Measurements from ENCODE around the gene RUBCNL.
"Not testable (repeated sequence)": the region's sequence is repeated elsewhere in the genome, so short reads cannot be mapped to it uniquely, and the experiment has no call there.

Gene RUBCNL

GRCh38 chr13:46373623-46374022, 13.4 kb downstream of the RUBCNL start:
- no peak for DNase-seq

DNA sequence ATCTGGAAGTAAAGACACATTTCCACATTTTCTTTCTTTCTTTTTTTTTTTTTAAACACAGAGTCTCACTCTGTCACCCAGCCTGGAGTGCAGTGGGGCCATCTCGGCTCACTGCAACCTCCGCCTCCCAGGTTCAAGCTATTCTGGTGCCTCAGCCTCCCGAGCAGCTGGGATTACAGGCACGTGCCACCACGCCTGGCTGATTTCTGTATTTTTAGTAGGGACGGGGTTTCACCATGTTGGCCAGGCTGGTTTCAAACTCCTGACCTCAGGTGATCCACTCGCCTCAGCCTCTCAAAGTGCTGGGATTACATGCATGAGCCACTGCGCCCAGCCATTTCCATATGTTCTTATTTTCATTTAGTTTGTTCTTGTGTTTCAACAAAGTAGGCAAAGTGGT, 14.1 kb downstream of the RUBCNL start:
- DNase-seq: not testable (repeated sequence)

DNA sequence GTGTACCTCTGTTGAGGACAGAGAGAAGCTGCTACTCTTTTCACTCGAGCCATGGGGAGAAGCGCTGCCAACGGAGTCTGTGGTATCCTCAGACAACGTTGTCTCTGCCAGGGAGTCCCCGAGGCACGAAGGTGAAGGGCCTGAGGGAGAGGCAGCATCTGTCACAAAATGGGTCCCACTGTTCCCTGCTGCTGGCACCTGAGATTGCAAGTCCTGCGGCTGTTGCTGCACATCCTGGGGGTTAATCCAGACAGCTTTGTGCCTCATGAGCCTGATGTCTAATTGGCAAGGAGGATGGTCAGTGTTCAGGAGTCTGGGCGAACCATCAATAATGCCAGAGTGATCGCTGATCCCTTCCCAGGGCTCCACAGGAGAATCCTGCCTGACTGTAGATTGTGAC, 15.0 kb downstream of the RUBCNL start:
- no peak for DNase-seq

DNA sequence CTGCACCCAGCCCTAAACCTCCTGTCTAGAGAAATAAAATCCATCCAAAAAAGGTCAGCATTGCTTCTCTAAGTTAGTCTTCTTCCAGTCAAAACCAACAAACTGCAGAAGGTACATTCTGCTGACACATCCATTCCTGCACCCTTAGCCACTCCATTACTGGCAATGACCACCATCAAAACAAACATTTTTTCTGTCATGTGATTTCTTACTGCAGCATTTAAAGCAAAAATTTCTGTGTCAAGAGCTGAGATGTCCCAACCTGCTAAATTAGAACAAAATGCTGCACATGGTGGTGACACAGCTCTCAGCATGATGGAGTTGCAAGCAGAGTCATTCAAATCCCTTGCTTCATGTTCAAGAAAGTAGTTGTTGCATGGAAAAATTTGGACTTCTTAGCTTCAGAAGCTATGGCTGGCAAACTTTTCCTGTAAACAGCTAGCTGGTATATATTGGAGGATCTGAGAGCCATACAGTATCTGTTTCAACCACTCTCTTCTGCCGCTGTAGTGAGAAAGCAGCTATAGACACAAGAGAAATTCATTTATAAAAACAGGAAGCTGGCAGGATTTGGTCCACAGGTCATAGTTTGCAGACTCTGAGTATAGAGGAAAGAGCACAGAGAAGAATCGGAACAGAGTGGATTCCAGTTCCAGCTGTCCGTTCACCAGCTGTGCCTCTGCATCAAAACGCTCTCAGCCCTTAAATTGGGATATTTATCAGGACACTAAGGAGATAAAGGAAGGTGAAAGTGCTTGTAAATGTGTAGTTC, 17.4 kb downstream of the RUBCNL start:
- no peak for DNase-seq

DNA sequence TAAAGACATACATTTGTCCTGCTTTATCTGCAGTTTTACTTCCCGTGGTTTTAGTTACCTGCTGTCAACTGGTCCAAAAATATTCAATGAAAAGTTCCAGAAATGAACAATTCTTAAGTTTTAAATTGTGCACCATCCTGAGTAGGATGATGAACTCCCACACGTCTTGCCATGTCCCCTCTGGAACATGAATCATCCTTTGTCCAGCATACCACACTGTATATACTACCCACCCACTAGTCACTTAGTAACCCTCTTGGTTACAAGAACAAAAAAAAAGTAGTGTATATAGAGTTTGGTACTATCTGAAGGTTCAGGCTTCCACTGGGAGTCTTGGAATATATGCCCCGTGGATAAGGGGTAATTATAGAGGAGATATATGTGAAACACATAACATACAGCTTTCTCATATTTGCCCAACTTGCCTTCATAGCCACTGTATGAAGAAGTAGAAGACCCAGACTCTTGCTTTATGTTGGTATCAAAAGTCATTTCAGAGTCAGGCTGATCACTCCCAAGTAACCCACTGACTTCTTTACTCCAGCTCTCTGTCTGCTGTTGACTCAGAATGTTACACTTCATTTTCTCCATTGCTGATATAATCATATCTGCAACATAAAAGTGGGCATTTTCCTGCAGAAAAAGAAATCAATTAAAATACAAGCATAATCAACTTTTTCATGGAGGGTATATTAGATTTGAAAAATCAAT, 19.3 kb downstream of the RUBCNL start:
- no peak for DNase-seq

GRCh38 chr13:46361276-46361934, 25.6 kb downstream of the RUBCNL start:
- no peak for DNase-seq

DNA sequence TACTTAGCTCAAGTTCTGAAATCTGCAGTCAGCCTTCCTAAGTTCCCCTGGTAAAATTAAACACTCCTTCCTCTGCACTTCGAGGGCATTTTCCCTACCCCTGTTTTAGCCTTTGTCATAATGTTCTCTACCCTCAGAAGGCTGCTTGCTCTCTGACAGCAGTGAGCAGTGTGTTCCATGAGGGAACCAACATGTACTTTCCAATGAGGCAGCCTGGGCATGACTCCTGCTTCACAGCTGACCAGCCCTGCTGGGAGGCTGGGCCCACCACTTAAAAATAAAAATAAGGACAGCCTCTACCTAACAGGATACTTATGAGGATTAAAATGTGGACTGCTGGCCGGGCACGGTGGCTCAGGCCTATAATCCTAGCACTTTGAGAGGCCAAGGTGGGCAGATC, 26.4 kb downstream of the RUBCNL start:
- DNase-seq: no peak

GRCh38 chr13:46359714-46360113, 27.3 kb downstream of the RUBCNL start:
- no peak for DNase-seq

- no peak for DNase-seq
Observed at GRCh38 chr13:46355901-46356590, 31.0 kb downstream of the RUBCNL start.

GRCh38 chr13:46355088-46355468, 32.0 kb downstream of the RUBCNL start:
- DNase-seq: no peak

DNA sequence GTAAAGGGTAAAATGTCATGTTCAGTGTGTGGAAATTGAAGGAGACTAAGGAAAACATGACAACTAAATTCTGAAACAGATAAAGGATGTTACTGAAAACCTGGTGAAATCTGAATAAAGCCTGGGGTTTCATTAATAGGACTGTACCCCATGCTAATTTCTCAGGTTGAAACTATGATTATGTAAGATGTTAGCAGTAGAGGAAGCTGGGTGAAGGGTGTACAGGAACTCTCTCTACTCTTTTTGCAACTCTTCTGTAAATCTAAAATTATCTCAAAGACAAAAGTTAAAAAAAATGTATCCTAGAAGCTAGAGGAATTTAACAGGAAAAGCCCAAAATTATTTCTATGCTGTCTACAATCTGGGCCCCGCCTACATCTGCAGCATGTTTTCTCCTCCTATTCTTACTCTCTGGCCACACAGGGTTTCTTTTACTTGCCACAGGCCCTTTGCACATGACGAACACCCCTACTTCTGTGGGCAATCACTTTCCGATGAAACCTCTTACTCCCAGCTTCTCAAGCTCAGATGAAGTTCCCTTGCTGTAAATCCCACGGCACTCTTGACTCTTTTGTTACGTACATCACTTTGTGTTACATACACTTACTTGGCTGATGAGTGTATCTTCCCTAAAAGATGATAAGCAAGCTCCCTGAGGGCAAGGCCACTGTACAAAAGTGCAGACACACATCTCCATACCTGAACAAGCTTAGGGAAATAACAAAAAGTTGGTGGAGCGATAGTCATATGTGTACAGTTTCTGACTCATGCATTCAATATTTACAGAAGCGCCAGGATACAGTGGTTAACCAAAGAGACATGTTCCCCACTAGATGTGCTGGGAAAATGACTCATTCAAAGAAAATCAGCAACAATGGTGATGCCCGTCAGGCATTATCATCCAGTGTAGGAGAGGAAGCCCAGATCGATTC, 32.6 kb downstream of the RUBCNL start:
- DNase-seq: no peak

GRCh38 chr13:46352805-46353204, 34.2 kb downstream of the RUBCNL start:
- DNase-seq: no peak

- DNase-seq: no peak
Observed at GRCh38 chr13:46350003-46350402, 37.0 kb downstream of the RUBCNL start.

DNA sequence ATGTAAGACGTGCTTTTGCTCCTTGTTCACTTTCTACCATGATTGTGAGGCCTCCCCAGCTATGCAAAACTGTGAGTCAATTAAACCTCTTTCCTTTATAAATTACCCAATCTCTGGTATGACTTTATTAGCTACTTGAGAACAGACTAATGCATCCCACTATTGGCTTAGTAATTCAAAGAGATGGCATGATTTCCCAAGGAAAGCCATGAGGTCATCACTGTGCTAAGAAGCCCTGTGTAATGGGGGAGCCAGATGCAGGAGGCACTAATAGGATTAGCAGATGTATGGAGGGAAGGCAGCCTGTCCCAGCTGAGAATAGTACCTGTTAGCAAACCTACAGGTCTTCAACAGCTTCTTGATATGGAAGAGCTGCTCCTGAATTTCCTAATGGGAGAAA, 38.1 kb downstream of the RUBCNL start:
- no peak for DNase-seq

DNA sequence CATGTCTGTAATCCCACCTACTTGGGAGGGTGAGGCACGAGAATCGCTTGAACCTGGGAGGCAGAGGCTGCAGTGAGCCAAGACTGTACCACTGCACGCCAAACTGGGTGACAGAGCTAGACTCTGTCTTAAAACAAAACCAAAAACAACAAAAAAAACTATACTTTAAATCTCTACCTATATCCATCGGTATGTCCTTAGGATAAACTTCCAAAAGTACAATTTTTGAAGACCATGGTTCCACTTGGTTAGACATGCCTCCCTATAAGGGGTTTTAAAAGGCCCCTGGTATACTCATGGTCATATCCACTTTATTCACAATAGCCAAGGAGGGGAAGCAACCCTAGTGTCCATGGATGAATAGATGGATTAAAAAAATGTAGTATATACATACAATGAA, 39.8 kb downstream of the RUBCNL start:
- no peak for DNase-seq

- DNase-seq: no peak
Observed at GRCh38 chr13:46345866-46346265, 41.2 kb downstream of the RUBCNL start.

DNA sequence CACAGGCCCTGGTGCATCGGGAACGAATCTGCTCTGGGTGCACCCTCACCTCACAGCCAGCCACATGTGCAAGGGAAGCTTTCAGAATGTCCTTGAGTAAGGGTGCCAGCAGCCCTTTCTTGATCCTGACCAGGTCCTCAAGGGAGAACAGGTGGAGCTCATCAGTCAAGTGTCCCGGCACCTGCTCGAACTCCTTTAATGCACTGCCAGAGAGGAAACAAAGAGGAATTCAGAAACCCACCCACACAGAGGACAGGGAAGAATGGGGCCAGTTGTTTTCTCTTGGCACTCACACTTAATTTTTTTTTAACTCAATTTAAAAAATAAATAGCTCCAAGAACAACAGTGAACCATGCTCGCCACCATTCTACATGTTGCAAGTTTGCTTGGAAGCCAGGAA, 41.7 kb downstream of the RUBCNL start:
- no peak for DNase-seq

DNA sequence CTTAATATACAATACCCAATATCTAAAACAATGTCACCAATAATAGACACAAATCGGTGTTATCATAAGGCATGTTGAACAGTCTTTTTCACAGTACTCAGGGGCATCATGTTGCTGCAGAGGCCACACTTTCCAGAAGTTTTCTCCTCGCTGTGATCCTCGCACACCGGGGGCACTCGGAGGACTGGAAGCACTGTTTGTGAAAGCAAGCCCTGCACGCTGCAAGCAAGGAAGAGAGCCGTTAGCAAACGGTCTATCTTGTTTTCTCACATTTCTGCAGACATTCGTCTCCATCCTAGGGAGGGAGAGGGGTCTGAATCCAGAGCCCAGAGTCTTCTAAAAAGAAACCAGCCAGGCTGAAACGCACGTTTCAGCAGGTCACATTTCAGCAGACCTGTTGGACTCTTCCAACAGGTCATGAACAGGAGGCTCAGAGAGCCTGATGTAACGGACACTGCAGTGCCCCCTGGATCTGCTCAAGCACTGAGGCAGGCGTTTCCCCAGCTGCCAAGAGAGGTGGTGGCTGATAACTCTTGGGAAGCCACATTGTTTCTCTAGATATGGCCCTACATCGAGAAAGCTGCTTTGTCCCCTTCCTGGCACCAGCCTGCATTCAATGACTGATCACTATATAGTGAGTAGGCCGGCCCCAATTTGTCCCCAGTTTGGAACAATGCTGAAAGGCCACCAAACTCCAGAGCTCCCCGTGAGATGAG, 43.6 kb downstream of the RUBCNL start:
- DNase-seq: no peak

GRCh38 chr13:46342538-46342937, 44.5 kb downstream of the RUBCNL start:
- DNase-seq: peak in 1 of 2 experiments; percentile 3

GRCh38 chr13:46341112-46341711, 45.8 kb downstream of the RUBCNL start:
- no peak for DNase-seq

DNA sequence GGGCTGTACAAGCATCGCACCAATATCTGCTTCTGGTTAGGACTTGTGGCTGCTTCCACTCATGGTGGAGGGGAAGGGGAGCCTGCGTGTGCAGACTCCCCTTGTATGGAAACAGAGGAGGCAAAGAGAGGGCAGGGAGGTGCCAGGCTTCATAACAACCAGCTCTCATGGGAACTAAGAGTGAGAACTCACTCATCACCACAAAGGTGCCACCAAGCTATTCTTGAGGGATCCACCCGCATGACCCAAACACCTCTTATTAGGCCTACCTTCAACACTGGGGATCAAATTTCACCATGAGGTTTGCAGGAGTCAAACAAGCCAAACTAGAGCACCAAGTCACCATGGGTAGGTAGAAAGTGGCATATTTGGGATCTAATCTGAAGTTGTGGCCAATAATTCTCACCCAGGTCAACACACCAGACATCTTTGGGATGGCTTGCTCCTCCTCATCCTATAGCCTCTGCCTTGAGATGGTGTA, 46.4 kb downstream of the RUBCNL start:
- DNase-seq: no peak

Data from NCI-H526 (cell line).